Stimulated activated CD8-positive, alpha-beta memory T cell treated with anti-CD3 and anti-CD28 coated beads, Interleukin-4, amount 100 ng/mL, for 24 hours (primary cell): ENCODE data around the gene MUC5AC.
"Not testable (repeated sequence)": the region's sequence is repeated elsewhere in the genome, so short reads cannot be mapped to it uniquely, and the experiment has no call there.

Experiments used
- DNase-seq: peaks from one replicate; pipeline ENCODE4 v3.0.0-alpha.2; 2020; ENCODE audit warnings: low read depth

Gene MUC5AC

GRCh38 chr11:1177771-1178090 is 20.0 kb downstream of the MUC5AC start:
- no peak for DNase-seq

DNA sequence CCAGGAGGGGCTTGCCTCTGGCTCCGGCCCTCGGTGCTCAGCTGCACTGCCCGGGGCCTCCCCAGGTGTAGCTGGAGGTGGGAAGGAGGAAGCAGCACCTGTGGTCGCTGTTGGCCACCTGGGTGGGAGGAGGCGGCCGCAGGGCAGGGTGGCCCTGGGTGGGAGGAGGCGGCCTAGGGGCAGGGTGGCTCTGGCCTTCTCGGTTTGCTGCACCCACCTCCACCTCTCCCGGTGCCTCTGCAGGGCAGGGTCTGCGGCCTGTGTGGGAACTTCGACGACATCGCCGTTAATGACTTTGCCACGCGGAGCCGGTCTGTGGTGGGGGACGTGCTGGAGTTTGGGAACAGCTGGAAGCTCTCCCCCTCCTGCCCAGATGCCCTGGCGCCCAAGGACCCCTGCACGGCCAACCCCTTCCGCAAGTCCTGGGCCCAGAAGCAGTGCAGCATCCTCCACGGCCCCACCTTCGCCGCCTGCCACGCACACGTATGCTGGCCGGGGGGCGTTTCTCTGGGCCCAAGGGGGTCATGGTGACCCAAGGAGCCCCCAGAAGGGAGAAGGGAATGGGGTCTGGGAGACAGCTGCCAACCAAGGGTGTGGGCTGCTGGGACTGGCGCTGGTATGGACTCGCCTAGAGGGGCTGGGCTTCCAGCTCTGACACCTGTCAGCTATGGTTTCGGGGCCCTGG is 20.6 kb downstream of the MUC5AC start:
- no peak for DNase-seq

GRCh38 chr11:1178906-1179305 is 21.2 kb downstream of the MUC5AC start:
- DNase-seq: no peak

DNA sequence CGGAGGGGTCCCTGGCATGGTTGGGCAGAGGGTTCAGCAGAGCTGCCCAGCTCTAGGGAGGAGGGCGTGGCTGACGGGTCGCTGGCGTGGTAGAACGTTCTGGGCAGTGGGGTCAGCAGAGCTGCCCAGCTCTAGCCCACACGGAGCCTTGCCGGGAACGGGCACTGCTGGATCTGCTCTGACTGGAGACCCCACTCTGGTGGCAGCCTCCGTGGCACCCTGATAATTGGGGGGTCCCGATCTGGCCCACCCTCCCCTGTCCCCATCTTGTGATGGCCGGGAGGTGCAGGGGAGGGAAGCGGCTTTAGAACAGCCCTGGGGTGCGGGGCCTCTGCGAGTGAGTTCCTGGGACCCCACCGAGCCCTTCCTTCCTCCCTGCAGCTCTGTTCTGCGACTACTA is 21.9 kb downstream of the MUC5AC start:
- DNase-seq: no peak

DNA sequence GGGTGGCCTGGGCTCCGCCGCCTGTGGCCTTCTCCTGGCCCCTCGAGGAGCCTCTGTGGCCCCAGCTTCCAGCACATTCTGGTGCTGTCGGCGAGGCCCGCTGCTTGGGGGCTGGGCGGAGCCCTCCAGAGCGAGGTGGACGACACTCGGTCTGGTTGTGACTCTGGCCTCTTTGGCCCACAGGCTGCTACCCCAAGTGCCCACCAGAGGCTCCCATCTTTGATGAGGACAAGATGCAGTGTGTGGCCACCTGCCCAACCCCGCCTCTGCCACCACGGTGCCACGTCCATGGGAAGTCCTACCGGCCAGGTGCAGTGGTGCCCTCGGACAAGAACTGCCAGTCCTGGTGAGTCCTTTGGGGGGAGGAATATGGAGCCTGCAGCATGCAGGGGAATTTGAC is 22.4 kb downstream of the MUC5AC start:
- DNase-seq: no peak

DNA sequence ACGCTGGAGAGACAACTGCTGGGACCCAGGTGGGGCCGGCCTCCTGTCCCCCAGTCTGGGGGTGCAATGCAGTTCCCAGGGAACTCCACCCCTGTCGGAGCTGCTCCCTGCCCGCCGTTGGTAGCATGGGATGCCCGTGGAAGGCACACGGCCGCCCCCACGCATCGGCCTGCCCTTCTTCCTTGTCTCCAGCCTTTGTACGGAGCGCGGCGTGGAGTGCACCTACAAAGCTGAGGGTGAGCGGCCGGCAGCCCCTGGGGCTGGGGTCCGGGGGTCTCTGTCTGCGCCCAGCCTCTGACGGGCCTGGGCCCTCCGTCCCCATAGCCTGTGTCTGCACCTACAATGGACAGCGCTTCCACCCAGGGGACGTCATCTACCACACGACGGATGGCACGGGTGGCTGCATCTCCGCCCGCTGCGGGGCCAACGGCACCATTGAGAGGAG is 23.2 kb downstream of the MUC5AC start:
- DNase-seq: no peak

GRCh38 chr11:1181420-1181819 is 23.7 kb downstream of the MUC5AC start:
- DNase-seq: no peak

- no peak for DNase-seq
Observed at GRCh38 chr11:1181853-1182535, 24.2 kb downstream of the MUC5AC start.

DNA sequence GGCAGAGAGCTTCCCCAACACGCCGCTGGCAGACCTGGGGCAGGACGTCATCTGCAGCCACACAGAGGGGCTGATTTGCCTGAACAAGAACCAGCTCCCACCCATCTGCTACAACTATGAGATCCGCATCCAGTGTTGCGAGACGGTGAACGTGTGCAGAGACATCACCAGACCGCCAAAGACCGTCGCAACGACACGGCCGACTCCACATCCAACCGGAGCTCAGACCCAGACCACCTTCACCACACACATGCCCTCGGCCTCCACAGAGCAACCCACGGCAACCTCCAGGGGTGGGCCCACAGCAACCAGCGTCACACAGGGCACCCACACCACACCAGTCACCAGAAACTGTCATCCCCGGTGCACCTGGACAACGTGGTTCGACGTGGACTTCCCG is 26.4 kb downstream of the MUC5AC start:
- not testable (repeated sequence) for DNase-seq

DNA sequence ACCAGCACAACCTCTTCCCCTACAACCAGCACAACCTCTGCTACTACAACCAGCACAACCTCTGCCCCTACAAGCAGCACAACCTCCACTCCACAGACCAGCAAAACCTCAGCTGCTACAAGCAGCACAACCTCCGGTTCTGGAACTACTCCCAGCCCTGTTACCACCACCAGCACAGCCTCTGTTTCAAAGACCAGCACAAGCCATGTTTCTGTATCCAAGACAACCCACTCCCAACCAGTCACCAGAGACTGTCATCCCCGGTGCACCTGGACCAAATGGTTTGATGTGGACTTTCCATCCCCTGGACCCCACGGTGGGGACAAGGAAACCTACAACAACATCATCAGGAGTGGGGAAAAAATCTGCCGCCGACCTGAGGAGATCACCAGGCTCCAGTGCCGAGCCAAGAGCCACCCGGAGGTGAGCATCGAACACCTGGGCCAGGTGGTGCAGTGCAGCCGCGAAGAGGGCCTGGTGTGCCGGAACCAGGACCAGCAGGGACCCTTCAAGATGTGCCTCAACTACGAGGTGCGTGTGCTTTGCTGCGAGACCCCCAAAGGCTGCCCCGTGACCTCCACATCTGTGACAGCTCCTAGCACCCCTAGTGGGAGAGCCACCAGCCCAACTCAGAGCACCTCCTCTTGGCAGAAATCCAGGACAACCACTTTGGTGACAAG is 30.8 kb downstream of the MUC5AC start:
- DNase-seq: not testable (repeated sequence)

DNA sequence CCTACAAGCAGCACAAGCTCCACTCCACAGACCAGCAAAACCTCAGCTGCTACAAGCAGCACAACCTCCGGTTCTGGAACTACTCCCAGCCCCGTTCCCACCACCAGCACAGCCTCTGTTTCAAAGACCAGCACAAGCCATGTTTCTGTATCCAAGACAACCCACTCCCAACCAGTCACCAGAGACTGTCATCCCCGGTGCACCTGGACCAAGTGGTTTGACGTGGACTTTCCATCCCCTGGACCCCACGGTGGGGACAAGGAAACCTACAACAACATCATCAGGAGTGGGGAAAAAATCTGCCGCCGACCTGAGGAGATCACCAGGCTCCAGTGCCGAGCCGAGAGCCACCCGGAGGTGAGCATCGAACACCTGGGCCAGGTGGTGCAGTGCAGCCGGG is 32.1 kb downstream of the MUC5AC start:
- not testable (repeated sequence) for DNase-seq

DNA sequence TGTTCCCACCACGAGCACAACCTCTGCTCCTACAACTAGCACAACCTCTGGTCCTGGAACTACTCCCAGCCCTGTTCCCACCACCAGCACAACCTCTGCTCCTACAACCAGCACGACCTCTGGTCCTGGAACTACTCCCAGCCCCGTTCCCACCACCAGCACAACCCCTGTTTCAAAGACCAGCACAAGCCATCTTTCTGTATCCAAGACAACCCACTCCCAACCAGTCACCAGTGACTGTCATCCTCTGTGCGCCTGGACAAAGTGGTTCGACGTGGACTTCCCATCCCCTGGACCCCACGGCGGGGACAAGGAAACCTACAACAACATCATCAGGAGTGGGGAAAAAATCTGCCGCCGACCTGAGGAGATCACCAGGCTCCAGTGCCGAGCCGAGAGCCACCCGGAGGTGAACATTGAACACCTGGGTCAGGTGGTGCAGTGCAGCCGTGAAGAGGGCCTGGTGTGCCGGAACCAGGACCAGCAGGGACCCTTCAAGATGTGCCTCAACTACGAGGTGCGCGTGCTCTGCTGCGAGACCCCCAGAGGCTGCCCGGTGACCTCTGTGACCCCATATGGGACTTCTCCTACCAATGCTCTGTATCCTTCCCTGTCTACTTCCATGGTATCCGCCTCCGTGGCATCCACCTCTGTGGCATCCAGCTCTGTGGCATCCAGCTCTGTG is 34.2 kb downstream of the MUC5AC start:
- DNase-seq: not testable (repeated sequence)

GRCh38 chr11:1192741-1193325 is 35.1 kb downstream of the MUC5AC start:
- no peak for DNase-seq

GRCh38 chr11:1193326-1194230 is 35.8 kb downstream of the MUC5AC start:
- no peak for DNase-seq

GRCh38 chr11:1194231-1194976 is 36.7 kb downstream of the MUC5AC start:
- no peak for DNase-seq

GRCh38 chr11:1194977-1195681 is 37.4 kb downstream of the MUC5AC start:
- DNase-seq: no peak

DNA sequence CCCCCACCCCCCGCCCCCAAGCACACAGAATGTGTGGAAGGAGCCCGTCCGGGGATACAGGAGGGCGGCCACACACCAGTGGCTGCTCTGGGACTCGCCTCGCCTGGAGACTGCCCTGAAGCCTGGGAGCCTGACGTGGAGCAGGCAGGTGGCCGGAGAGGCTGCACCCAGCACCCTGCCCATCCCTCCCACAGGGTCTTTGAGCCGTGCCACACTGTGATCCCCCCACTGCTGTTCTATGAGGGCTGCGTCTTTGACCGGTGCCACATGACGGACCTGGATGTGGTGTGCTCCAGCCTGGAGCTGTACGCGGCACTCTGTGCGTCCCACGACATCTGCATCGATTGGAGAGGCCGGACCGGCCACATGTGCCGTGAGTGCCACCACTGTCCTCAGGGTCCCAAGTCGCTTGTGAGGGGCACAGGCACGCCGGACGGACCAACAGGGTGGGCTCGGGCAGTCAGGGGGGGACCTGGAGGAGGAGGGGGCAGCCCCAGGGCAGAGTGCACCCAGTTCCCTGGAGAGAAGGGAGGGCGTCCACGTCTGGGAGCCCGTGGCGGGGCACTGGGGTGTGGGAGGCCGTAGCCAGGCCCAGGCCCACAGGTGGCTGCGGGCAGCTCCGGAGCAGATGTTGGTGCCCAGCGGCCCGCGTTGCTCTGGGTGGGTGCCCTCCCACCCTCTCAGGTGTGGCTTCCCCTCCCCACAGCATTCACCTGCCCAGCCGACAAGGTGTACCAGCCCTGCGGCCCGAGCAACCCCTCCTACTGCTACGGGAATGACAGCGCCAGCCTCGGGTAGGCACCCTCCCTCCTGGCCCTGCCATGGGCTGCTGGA is 38.1 kb downstream of the MUC5AC start:
- no peak for DNase-seq

DNA sequence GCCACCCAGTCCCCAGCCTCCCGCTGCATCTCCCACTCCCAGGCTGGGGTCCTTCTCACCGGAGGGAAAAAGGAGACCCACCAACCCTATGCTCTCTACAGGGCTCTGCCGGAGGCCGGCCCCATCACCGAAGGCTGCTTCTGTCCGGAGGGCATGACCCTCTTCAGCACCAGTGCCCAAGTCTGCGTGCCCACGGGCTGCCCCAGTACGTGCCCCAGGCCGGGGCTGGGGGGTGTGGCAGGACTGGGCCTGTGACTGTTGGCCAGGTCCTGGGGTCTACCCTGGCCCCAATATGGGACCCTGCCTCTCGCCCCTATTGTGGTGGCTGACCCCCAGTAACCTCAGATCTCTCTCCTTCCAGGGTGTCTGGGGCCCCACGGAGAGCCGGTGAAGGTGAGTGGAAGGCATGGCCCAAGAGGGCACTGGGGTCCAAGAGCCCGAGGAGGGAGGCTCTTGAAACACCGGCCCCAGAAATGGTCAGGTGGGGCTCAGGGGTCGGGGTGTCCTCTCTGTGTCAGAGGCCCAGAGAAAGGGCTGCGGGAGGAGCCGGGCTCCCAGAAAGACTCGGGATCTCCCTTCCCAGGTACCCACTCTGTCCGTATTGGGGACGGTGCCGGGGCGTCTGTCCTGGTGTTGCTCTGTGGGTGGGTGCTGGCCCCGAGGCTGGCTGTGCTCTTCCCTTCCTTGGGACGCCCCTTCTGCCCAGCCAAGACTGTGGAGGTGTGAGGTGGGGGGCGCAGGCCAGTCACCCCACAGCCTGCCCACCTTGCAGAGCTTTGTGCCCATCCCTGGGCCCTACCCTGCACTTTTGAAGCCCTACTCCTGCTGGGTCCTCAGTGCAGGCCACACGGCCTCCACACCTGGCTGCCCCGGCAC is 39.0 kb downstream of the MUC5AC start:
- DNase-seq: no peak
